HEK293 (cell line): ENCODE measurements around the gene RABEP2.

ENCODE experiments used
- ZEB2 ChIP-seq: fragments of 450-650 bp; formaldehyde crosslinking; IDR thresholded peaks from 2 replicates; pipeline ENCODE4 v1.5.1; 2016; ENCODE audit warnings: missing biosample characterization, missing genetic modification characterization
- ZFP3 ChIP-seq: fragments of 450-650 bp; formaldehyde crosslinking; IDR thresholded peaks from 2 replicates; pipeline ENCODE4 v1.5.1; 2016; ENCODE audit warnings: low read depth, missing biosample characterization, missing genetic modification characterization
- ZNF146 ChIP-seq: fragments of 450-650 bp; formaldehyde crosslinking; IDR thresholded peaks from 2 replicates; pipeline ENCODE4 v1.5.1; 2016; ENCODE audit warnings: missing biosample characterization, missing genetic modification characterization
- ZNF19 ChIP-seq: fragments of 450-650 bp; formaldehyde crosslinking; IDR thresholded peaks from 2 replicates; pipeline ENCODE4; 2016; ENCODE audit warnings: missing biosample characterization, missing genetic modification characterization, low read depth
- ZNF24 ChIP-seq: fragments of 450-650 bp; formaldehyde crosslinking; IDR thresholded peaks from 2 replicates; pipeline ENCODE4 v1.5.1; 2016; ENCODE audit warnings: missing biosample characterization, missing genetic modification characterization
- ZNF473 ChIP-seq: fragments of 450-650 bp; formaldehyde crosslinking; IDR thresholded peaks from 2 replicates; pipeline ENCODE4 v1.5.1; 2017; ENCODE audit warnings: missing biosample characterization, missing genetic modification characterization
- ZNF639 ChIP-seq: fragments of 450-650 bp; formaldehyde crosslinking; IDR thresholded peaks from 2 replicates; pipeline ENCODE4 v1.5.1; 2016; ENCODE audit warnings: missing biosample characterization, missing genetic modification characterization

- TF ChIP-seq ZNF24 (no peak), ZNF146 (tag by site-specific recombination) (no peak), ZNF639 (tag by site-specific recombination) (no peak), ZEB2 (tag by site-specific recombination) (no peak), ZNF473 (no peak), ZFP3 (tag by site-specific recombination) (no peak), ZNF19 (tag by site-specific recombination) (no peak)
Measured at GRCh38 chr16:28930203-28930602, 5.2 kb upstream of the RABEP2 start.
